Stimulated activated effector memory CD8-positive, alpha-beta T cell treated with anti-CD3 and anti-CD28 coated beads, Interleukin-12 subunit alpha, Interleukin-12 subunit beta, amount 100 ng/mL, for 72 hours (primary cell): Measurements from ENCODE around the gene PPFIA4.

Source experiments
- ATAC-seq: fragments of 150-1000 bp; cut with Tn5 transposase; 2 replicates; pipeline ENCODE4 v1.10.0; 2021
- DNase-seq, 2 donors: peaks; one replicate each; pipeline ENCODE4 v3.0.0; 2021 to 2022; ENCODE audit warnings: low spot score in 2 of 2
- H3K27ac Mint-ChIP-seq: one replicate; pipeline ENCODE4 v1.8.0; 2022; ENCODE audit warnings: mild to moderate bottlenecking, mixed read lengths
- H3K36me3 Mint-ChIP-seq: one replicate; pipeline ENCODE4 v1.8.0; 2022; ENCODE audit warnings: mild to moderate bottlenecking, mixed read lengths
- H3K4me1 Mint-ChIP-seq: one replicate; pipeline ENCODE4 v1.8.0; 2022; ENCODE audit warnings: mixed read lengths
- H3K4me3 Mint-ChIP-seq: one replicate; pipeline ENCODE4 v1.8.0; 2022; ENCODE audit warnings: mild to moderate bottlenecking, mixed read lengths
- H3K9me3 Mint-ChIP-seq: one replicate; pipeline ENCODE4 v1.8.0; 2022; ENCODE audit warnings: mixed read lengths

The PPFIA4 gene

DNA sequence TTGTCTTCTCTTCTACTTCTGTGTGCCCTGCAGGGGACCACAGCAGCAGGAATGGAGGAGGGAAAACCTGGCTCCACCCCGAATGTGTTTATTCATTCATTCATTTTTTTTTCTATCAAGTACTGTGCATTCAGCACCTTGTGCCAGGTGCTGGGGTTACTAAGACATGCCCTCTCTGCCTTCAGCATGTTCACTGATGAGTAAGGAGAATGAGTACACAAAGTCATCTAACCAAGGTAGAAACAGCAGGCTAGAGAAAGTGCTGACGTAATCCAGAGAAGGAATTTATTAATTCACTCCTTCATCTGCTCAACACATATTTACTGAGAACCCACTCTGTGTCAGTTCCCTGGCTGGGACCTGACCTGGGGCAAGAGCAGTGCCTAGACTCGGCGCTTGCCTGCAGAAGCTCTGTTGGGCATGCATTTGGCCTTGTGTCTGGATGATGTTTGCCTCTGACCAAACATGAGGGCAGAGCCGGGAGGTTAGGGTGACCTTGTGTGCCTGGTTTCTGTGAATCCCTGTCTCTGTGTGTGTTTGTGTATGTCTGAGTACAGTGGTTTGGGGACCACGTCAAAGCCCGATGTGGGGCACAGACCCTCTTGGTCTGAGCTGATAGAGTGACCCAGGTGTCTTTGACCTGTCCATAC lies 62.8 kb downstream of the PPFIA4 start:
- H3K4me3 Mint-ChIP-seq, result no peak overlapping the region
- no peak for ATAC-seq
- H3K4me1 Mint-ChIP-seq, result peaks cover 5% of the 10 kb centered on the region
- peak in 1 of 2 donors; percentile 42 for DNase-seq
- H3K36me3 Mint-ChIP-seq, result no peaks in the 10 kb centered on the region
- no peaks in the 10 kb centered on the region for H3K9me3 Mint-ChIP-seq
- no peak overlapping the region for H3K27ac Mint-ChIP-seq

DNA sequence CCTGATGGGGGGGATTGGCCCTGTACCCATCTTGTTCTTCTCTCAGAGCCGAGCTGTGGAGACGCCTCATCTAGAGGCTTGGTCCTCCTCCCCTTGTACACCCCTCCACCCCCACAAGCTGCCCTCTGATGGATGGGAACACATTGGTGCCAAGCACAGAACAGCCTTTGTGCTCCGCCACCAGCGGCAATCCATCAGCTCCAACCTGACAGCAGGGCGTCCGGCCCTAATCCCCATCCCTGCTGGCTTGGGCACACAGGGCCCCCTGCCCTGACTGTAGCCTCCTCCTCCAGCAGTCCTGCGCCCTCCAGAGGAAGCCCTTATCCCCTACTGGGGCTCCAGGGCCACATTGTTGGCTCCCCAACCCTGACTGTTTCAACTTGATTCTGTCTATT lies 63.4 kb downstream of the PPFIA4 start:
- Mint-ChIP-seq H3K4me1 (peaks cover 5% of the 10 kb centered on the region), H3K4me3 (no peak overlapping the region), H3K36me3 (no peaks in the 10 kb centered on the region), H3K27ac (no peak overlapping the region), H3K9me3 (peaks cover 4% of the 10 kb centered on the region)
- ATAC-seq (no peak), DNase-seq (peak in 1 of 2 donors; percentile 36)

DNA sequence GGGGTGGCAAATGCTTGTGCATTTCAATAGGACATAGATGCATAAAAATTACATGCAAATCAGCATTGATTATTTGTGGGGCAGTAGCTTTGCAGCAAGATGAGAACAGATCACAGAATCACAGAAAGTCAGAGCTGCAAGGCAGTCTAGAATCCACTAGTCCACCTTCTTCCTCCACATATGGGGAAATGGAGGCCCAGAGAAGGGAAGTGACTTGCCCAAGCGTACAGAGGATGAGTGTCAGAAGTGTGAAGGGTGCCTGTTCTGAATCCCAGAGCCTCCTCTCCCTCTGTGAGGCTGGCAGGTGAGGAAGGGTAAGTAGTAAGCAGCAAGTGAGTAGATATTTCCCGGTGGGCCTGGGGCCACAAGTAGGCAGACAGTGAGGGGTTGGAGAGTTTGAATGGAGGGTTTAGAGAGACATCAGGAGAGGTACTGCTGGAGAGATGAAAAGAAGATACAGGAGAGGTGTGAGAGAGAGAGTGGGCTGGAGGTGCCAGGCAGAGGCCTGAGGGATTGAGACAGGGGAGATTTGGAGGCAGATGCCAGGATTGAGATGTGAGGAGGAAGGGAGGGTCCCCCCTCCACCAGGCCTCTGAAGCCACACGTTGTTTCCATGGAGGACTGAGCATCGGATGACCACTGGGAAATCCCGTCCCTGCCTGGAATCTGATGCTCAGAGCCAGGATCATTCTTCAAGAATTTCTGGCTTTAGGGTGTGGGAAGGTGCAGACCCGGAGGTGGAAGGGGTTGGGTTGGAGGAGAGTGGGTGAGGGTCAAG lies 64.3 kb downstream of the PPFIA4 start:
- DNase-seq, result peak in 1 of 2 donors; percentile 35
- no peaks in the 10 kb centered on the region for H3K36me3 Mint-ChIP-seq

DNA sequence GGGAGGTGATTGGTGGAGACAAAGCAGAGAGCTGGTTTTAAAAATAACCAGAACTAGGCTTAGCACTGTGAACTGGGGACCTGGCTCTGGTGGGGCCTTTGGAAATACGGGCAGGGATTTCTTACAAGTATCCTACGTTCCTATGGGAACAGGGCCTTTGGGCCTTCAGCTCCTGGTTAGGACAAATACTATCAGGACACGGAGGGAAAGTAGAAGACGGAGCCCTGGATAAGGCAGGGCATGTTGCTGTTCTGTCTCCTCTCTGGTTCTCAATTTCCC lies 64.8 kb downstream of the PPFIA4 start:
- H3K36me3 Mint-ChIP-seq, result no peaks in the 10 kb centered on the region
- peaks cover 5% of the 10 kb centered on the region for H3K4me1 Mint-ChIP-seq
- no peak overlapping the region for H3K27ac Mint-ChIP-seq
- peaks cover 18% of the 10 kb centered on the region for H3K9me3 Mint-ChIP-seq
- DNase-seq, result no peak
- ATAC-seq, result no peak
- H3K4me3 Mint-ChIP-seq, result no peak overlapping the region

More for the DNA sequence above, 64.3 kb downstream of the PPFIA4 start:
- Mint-ChIP-seq H3K4me1 (peaks cover 5% of the 10 kb centered on the region), H3K4me3 (no peak overlapping the region), H3K9me3 (peaks cover 14% of the 10 kb centered on the region), H3K27ac (no peak overlapping the region)
- no peak for ATAC-seq

DNA sequence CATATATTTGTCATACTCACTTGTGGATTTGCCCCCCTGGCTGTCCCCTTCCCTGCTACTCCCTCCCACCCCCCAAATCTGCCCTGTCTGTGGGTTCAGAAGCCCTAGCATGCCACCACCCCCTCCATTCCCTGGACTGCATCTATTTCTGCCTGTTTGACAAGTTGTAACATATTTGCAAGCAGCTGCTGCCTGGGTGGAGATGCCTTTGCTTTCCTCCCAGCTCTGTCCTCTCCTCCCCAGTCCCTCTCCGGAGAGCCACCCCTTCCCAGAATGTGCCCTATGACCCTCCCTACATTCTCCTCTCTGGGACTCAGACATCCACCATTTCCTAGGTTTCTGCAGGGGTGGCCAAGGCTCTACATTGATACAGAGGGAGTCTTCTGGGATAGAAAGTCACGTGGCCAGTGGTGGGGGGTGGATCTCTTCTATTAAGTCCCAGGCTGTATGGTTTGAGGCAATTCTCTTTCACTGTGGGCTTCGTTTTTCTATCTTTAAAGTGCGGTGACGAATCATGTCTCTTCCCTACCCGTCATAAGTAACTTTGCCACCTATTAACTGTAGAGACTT lies 65.6 kb downstream of the PPFIA4 start:
- DNase-seq (peak in 1 of 2 donors; percentile 30), ATAC-seq (no peak)
- no peak overlapping the region for H3K4me3 Mint-ChIP-seq
- H3K9me3 Mint-ChIP-seq, result peaks cover 18% of the 10 kb centered on the region
- H3K36me3 Mint-ChIP-seq, result no peaks in the 10 kb centered on the region
- peaks cover 5% of the 10 kb centered on the region for H3K4me1 Mint-ChIP-seq
- no peak overlapping the region for H3K27ac Mint-ChIP-seq

DNA sequence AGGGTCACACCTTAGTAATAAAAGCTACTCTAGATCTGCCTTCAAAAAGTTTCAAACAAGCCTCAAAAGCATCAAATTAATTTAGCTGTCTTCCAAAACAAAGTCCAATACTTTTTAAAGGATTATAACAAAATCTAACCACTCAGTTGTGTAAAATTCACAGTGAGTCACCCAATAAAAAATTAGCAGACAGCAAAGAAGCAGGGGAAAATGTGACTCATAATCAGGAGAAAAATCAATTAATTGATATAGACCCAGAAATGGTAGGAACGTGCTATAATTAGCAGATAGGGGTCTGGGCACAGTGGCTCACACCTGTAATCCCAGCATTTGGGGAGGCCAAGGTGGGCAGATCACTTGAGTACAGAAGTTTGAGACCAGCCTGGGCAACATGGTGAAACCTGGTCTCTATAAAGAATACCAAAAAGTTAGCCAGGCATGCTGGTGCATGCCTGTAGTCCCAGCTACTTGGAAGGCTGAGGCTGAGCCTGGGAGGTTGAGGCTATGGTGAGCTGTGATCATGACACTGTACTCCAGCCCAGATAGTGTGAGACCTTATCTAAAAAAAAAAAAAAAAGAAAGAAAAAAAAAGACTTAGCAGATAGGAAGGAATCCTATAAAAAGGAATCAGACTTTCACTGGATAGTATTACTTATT lies 67.6 kb downstream of the PPFIA4 start:
- Mint-ChIP-seq H3K36me3 (no peaks in the 10 kb centered on the region), H3K27ac (no peak overlapping the region), H3K4me3 (no peak overlapping the region), H3K9me3 (peaks cover 18% of the 10 kb centered on the region), H3K4me1 (peaks cover 5% of the 10 kb centered on the region)
- DNase-seq (no peak), ATAC-seq (no peak)

DNA sequence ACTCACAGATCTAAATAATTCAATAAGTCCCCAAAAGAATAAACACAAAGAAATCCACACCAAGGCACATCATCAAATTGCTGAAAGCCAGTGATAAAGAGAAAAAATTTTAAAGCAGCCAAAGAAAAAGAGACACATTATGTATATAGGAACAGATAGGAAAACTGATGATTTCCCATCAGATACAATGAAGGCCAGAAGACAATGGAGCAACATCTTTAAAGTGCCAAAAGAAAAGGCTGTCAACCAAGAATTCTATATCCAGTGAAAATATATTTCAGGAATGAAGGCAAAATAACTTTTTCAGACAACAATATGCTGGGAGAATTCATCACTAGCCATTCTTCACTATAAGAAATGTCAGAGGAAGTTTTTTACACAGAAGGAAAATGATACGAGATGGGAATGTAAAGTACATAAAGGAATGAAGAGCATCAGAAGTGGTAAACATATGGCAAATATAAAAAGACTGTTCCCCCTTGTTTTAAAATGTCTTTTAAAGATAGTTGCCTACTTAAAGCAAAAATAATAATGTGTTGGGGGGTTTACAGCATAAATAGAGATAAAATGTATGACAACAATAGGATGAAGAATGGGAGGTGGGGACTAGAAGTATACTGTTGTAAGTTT lies 68.9 kb downstream of the PPFIA4 start:
- ATAC-seq (no peak), DNase-seq (no peak)
- Mint-ChIP-seq H3K36me3 (no peaks in the 10 kb centered on the region), H3K4me3 (no peak overlapping the region), H3K9me3 (peaks cover 18% of the 10 kb centered on the region), H3K27ac (no peak overlapping the region), H3K4me1 (peaks cover 5% of the 10 kb centered on the region)

DNA sequence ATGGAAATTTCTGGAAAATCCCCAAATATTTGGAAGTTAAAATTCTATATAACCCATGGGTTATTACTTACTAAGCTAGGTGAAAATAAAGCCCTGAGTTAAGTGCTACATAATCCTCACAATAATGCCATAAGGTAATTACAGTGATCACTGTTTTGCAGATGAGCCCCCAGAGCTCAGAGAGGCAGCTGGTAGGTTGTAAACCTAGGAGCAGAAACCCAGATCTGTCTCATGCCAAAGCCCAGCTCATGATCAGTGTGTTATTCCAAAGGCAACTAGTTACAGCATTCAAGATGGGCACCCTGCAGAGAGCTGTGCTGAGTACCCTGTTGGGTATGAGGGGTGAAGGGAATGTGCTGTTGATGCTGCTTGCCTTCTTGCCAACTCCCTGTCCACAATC lies 70.3 kb downstream of the PPFIA4 start:
- no peak overlapping the region for H3K27ac Mint-ChIP-seq
- H3K9me3 Mint-ChIP-seq, result peaks cover 18% of the 10 kb centered on the region
- no peak overlapping the region for H3K4me3 Mint-ChIP-seq
- no peak for ATAC-seq
- H3K36me3 Mint-ChIP-seq, result no peaks in the 10 kb centered on the region
- DNase-seq, result no peak
- no peaks in the 10 kb centered on the region for H3K4me1 Mint-ChIP-seq

DNA sequence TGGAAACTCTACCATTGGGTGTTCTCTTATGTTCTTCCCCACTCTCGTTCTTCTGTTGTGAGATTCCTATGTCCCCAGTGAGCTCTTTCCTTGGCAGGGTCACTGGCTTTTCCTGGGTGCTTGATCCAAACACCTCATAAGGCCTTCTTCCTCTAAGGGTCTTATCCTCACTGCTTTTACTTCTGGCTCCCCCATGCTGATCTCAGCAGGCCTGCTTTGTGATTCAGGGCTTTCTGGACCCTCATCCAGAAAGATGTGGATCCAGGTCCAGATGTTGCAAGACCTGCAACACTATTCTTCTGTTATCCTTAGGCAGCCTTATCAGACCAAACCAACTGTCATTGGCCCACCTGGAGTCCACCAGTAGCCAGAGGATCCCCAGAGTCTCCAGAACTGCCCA lies 70.7 kb downstream of the PPFIA4 start:
- H3K4me3 Mint-ChIP-seq, result no peak overlapping the region
- H3K9me3 Mint-ChIP-seq, result peaks cover 18% of the 10 kb centered on the region
- DNase-seq, result no peak
- no peaks in the 10 kb centered on the region for H3K4me1 Mint-ChIP-seq
- ATAC-seq, result no peak
- H3K36me3 Mint-ChIP-seq, result no peaks in the 10 kb centered on the region
- no peak overlapping the region for H3K27ac Mint-ChIP-seq

DNA sequence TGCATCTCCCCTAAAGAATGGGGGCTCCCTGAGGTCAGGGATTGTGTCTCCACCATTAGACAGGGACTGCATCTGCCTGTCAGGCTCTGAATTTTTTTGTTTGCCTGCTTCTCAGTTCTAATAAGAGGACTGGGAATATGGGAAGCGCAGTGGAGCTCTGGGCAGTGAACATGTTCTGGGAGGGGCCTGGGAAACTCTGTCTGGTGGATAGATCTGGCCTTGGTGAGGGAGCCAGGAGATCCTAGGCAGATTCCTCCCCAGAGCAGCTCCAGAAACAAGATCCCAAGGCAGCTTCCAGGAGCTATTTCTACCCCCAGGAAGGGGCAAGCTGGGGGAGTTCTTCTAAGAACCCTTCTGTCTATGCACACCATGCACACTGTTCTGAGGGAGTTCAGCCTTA lies 72.2 kb downstream of the PPFIA4 start:
- no peak for DNase-seq
- H3K4me3 Mint-ChIP-seq, result no peak overlapping the region

DNA sequence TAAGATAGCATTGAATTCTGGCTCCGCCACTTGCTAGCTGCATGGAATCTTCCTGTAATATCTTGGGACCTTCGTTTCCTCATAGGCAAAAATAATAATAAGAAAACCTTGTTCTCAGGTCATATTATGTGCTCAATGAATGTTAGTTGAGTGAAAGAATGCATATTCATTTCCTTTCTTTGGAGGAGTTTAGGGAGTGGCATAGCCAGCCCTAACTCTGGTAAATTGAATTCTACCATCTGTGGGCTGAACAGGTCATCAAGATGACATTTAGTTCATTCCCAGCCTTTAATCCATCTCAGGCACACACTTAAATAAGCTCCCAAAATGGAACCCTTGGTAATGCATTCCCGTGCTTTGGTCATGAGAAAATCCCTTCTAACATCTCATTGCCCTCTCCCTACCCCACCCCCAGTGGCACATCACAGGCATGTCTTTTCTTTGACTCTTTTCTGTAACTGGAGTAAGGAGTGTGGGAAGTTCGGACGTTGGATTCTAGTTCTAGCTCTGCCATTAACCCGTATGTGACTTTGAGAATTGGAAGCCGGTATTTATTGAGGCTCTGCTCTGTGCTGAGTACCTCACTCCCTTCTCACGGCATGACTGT lies 72.7 kb downstream of the PPFIA4 start:
- peaks cover 18% of the 10 kb centered on the region for H3K9me3 Mint-ChIP-seq
- H3K27ac Mint-ChIP-seq, result no peak overlapping the region
- H3K36me3 Mint-ChIP-seq, result no peaks in the 10 kb centered on the region
- no peaks in the 10 kb centered on the region for H3K4me1 Mint-ChIP-seq
- DNase-seq (no peak), ATAC-seq (no peak)
- no peak overlapping the region for H3K4me3 Mint-ChIP-seq

More for the DNA sequence above, 72.2 kb downstream of the PPFIA4 start:
- no peaks in the 10 kb centered on the region for H3K4me1 Mint-ChIP-seq
- H3K9me3 Mint-ChIP-seq, result peaks cover 18% of the 10 kb centered on the region
- H3K27ac Mint-ChIP-seq, result no peak overlapping the region
- H3K36me3 Mint-ChIP-seq, result no peaks in the 10 kb centered on the region
- no peak for ATAC-seq

DNA sequence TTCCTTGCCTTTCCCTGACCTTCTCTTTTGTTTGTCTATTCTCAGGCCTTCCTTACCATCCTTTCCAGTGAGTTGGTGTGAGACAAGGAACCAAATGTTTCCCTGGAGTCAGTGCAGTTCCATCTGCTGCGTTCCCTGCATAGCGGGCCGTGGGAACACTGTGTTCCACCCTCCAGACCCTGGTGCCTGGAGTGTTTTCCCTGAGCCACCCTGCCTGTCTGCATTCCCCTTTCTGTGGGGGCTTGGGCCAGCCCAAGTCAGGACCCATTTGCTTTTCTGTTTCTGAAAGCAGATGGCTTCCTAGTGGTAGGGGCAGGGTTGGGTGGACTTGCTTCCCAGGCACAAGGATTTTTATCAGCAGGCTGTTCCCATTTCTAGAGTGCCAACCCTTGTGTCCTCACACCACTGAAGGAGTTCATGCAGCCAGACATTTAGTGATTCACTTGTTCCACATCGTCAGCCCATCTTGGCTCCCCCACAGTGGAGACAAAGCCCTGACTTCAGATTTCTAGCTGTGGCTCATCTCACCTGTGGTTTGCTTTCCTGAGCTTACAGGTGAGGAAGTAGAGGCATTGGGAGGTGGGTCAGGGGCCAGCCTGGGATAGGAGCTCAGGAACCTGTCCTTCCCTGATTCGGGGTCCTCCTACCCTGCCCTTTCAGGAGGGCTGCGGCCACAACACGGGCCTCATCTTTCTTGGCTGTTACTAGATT lies 73.7 kb downstream of the PPFIA4 start:
- peak in 1 of 2 donors; percentile 33 for DNase-seq
- no peaks in the 10 kb centered on the region for H3K36me3 Mint-ChIP-seq
- peaks cover 11% of the 10 kb centered on the region for H3K9me3 Mint-ChIP-seq
- no peak for ATAC-seq
- no peaks in the 10 kb centered on the region for H3K4me1 Mint-ChIP-seq
- no peak overlapping the region for H3K4me3 Mint-ChIP-seq
- H3K27ac Mint-ChIP-seq, result no peak overlapping the region

DNA sequence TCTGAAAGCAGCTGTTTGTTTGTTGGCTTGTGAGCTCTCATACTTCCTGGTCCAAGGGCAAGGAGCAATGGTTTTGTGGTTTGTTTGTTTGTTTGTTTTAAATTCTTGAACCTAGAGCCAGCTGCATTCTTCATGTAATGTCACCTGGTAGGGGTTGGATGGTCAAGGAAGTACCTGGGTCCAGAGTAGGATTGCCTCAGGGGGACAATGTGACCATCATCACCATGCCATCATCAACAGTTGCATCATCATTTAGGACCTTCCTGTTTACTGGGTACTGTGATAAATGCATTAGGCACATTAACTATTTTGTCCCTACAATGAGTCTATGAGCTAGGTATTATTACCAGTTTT lies 74.2 kb downstream of the PPFIA4 start:
- DNase-seq (no peak), ATAC-seq (no peak)
- Mint-ChIP-seq H3K27ac (no peak overlapping the region), H3K4me3 (no peak overlapping the region), H3K4me1 (no peaks in the 10 kb centered on the region), H3K9me3 (peaks cover 6% of the 10 kb centered on the region), H3K36me3 (no peaks in the 10 kb centered on the region)

DNA sequence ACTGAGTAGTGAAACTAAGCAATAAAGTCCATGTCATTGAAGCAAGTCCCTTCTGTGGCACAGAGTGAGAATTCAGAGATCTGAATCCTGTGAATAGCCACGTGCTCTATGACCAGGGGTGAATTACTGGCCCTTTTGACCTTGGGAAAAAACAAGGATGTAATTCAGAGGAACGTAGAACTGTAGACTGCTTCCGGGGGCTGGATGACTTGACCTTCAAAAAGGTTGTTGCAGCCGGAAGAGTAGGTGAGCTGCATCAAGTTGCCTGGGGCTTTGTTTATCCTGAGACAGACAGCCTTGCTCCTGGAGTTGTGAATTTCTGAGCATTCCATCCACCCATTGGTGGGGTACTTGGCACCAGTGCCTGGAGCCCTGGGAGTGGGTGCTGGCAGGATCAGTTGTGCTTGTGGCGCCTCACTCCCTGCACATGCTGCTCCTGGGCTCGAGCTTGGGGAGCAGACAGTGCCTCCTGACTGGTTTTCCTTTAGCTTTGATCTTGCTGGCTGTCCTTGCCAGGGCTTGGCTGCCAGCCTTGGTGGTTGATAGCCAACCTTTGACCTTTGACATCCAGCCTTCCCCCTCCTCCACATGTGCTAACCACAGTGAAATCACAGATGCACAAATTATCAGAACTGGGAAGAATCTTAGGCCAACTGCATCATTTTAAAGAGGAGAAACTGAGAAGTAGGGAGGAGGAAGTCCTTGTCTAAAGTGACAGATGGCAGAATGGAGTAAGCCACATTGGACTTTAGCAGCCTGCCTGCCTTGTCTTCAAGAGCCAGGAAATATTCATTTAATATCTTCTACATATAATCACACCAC lies 75.7 kb downstream of the PPFIA4 start:
- no peak overlapping the region for H3K27ac Mint-ChIP-seq
- ATAC-seq (no peak), DNase-seq (peak in 1 of 2 donors; percentile 22)
- no peak overlapping the region for H3K4me3 Mint-ChIP-seq
- no peaks in the 10 kb centered on the region for H3K36me3 Mint-ChIP-seq
- no peaks in the 10 kb centered on the region for H3K4me1 Mint-ChIP-seq
- H3K9me3 Mint-ChIP-seq, result no peaks in the 10 kb centered on the region
